GM12878 (cell line): Measurements from ENCODE around the gene CAPN14. TPM values are rescaled to one million over a fixed set of nuclear protein-coding genes. Genes with fewer than 3 reads are reported as not detected.

Source experiments
- ATAC-seq: fragments of 200-7000 bp; cut with Tn5 transposase; 3 replicates; pipeline ENCODE4 v1.9.1; 2020; ENCODE audit warnings: mild to moderate bottlenecking, moderate library complexity
- BruUV-seq: library from RNA; stranded (reverse); fragments of 400-500 nt; replicated peaks from 2 replicates; lab custom pipeline; 2021; lab: Mats Ljungman, UMichigan
- CTCF ChIA-PET: fragments of 300-600 bp; sonication (Branson Sonifier 250); formaldehyde crosslinking; extraction: SDS; loops from one replicate; lab custom pipeline; 2021; ENCODE audit warnings: inconsistent platforms; lab: Yijun Ruan, JAX
- POLR2A ChIA-PET: fragments of 350-600 bp; formaldehyde crosslinking; extraction: SDS; loops from one replicate; lab custom pipeline; 2021; ENCODE audit warnings: inconsistent platforms; lab: Charles Lee
- RAD21 ChIA-PET: fragments of 300-600 bp; sonication (Branson Sonifier 250); formaldehyde crosslinking; loops from one replicate; lab custom pipeline; 2023; ENCODE audit warnings: antibody characterized with exemption; ENCODE audit not compliant: unreplicated experiment; lab: Charles Lee
- SMC1A ChIA-PET: fragments of 300-600 bp; sonication (Branson Sonifier 250); formaldehyde crosslinking; loops from one replicate; lab custom pipeline; 2023; ENCODE audit not compliant: unreplicated experiment, uncharacterized antibody; lab: Charles Lee
- DNase-seq: peaks from one replicate; pipeline ENCODE4 v3.0.0-alpha.2; 2011; ENCODE audit warnings: low read depth, low spot score
- FAIRE-seq: peaks from 3 replicates; lab custom pipeline; 2011; peaks lifted over from hg19 to GRCh38; lab: Jason Lieb, UNC
- H2AFZ ChIP-seq: 2 replicates; pipeline ENCODE4 v1.6.0; 2011; ENCODE audit warnings: low read depth, low read length, control low read depth; ENCODE audit not compliant: control insufficient read depth
- H3K27ac ChIP-seq: 2 replicates; pipeline ENCODE4 v1.5.1; 2011; ENCODE audit warnings: control low read depth; ENCODE audit not compliant: control insufficient read depth, insufficient read depth
- H3K27me3 ChIP-seq, 2 experiments: replicated peaks in 1 of 2; 2 replicates each; pipeline versions ENCODE4 v1.6.0 to v1.6.1; 2011; ENCODE audit warnings: low read length in 1 of 2; ENCODE audit not compliant: control insufficient read depth in 2 of 2, insufficient read depth in 2 of 2
- H3K36me3 ChIP-seq, 2 experiments: 2 replicates each; pipeline ENCODE4 v1.5.1; 2011; ENCODE audit warnings: low read length in 1 of 2; ENCODE audit not compliant: control insufficient read depth in 2 of 2, insufficient read depth in 2 of 2
- H3K4me1 ChIP-seq: 2 replicates; pipeline ENCODE4 v1.6.1; 2011; ENCODE audit warnings: mild to moderate bottlenecking, low read length, moderate library complexity, mixed read lengths; ENCODE audit not compliant: control insufficient read depth, insufficient read depth
- H3K4me2 ChIP-seq: 2 replicates; pipeline ENCODE4 v1.6.0; 2011; ENCODE audit warnings: control low read depth; ENCODE audit not compliant: control insufficient read depth, insufficient read depth
- H3K4me3 ChIP-seq: fragments of 200-600 bp; sonication (generic); 2 replicates; pipeline ENCODE4 v1.5.1; 2016
- H3K79me2 ChIP-seq: 2 replicates; pipeline ENCODE4 v1.6.0; 2011; ENCODE audit warnings: low read length; ENCODE audit not compliant: control insufficient read depth, insufficient read depth
- H3K9ac ChIP-seq: 2 replicates; pipeline ENCODE4 v1.8.0; 2011; ENCODE audit warnings: low read length, control low read depth, mixed read lengths; ENCODE audit not compliant: control insufficient read depth, insufficient read depth
- H3K9me3 ChIP-seq: replicated peaks from 3 replicates; pipeline ENCODE4 v1.5.1; 2011; ENCODE audit warnings: mild to moderate bottlenecking, low read length; ENCODE audit not compliant: control insufficient read depth, insufficient read depth
- H4K20me1 ChIP-seq: 2 replicates; pipeline ENCODE4 v1.6.0; 2011; ENCODE audit not compliant: control insufficient read depth, insufficient read depth
- BCL3 ChIP-seq: IDR thresholded peaks from 2 replicates; pipeline ENCODE4 v1.6.1; 2011; ENCODE audit warnings: borderline replicate concordance, low read depth, mild to moderate bottlenecking, moderate library complexity, low read length; ENCODE audit not compliant: insufficient read depth, poor library complexity, severe bottlenecking
- CEBPB ChIP-seq, 2 experiments: fragments of 150-350 bp in 1 of 2; IDR thresholded peaks; 2 replicates each; pipeline ENCODE4 v1.6.1; 2012 to 2014; ENCODE audit warnings: low read depth in 2 of 2, low read length in 2 of 2, borderline replicate concordance in 1 of 2, inconsistent platforms in 1 of 2
- CHD2 ChIP-seq: IDR thresholded peaks from 2 replicates; pipeline ENCODE4 v1.6.1; 2011; ENCODE audit warnings: low read depth, low read length, improper control_type of control experiment, borderline replicate concordance
- EGR1 ChIP-seq, 2 experiments: IDR thresholded peaks; 1 replicate in 1 of 2; 2 replicates in 1 of 2; pipeline ENCODE4 v1.6.1; 2011 to 2012; ENCODE audit warnings: low read depth in 2 of 2, low read length in 2 of 2, borderline replicate concordance in 1 of 2, mild to moderate bottlenecking in 1 of 2, moderate library complexity in 1 of 2
- MAX ChIP-seq: IDR thresholded peaks from 2 replicates; pipeline ENCODE4 v1.6.1; 2012; ENCODE audit warnings: low read depth, low read length, improper control_type of control experiment
- NBN ChIP-seq: fragments of 450-650 bp; IDR thresholded peaks from 2 replicates; pipeline ENCODE4 v1.6.1; 2016
- PAX8 ChIP-seq: fragments of 450-650 bp; IDR thresholded peaks from 2 replicates; pipeline ENCODE4 v1.6.1; 2017; ENCODE audit warnings: mild to moderate bottlenecking, moderate library complexity
- RAD51 ChIP-seq: fragments of 450-650 bp; IDR thresholded peaks from 2 replicates; pipeline ENCODE4 v1.6.1; 2016; ENCODE audit warnings: moderate library complexity, mild to moderate bottlenecking, inconsistent platforms
- RELA ChIP-seq: fragments of 450-650 bp; IDR thresholded peaks from 2 replicates; pipeline ENCODE4 v1.8.0; 2014; ENCODE audit warnings: borderline replicate concordance; ENCODE audit not compliant: partially characterized antibody
- SRF ChIP-seq, 2 experiments: IDR thresholded peaks; 2 replicates each; pipeline ENCODE4 v1.6.1; 2011; ENCODE audit warnings: low read depth in 2 of 2, low read length in 2 of 2, mild to moderate bottlenecking in 1 of 2, moderate library complexity in 1 of 2
- STAT1 ChIP-seq: fragments of 450-650 bp; conservative IDR thresholded peaks from 2 replicates; pipeline ENCODE4 v1.6.1; 2014; ENCODE audit warnings: antibody characterized with exemption, mild to moderate bottlenecking
- ZBTB11 ChIP-seq: fragments of 450-650 bp; formaldehyde crosslinking; IDR thresholded peaks from 2 replicates; pipeline ENCODE4 v1.5.0; 2022; ENCODE audit warnings: mild to moderate bottlenecking, missing genetic modification characterization
- ZNF207 ChIP-seq: fragments of 450-650 bp; IDR thresholded peaks from 2 replicates; pipeline ENCODE4 v1.6.1; 2014; ENCODE audit warnings: antibody characterized with exemption, mild to moderate bottlenecking, borderline replicate concordance
- ZNF24 ChIP-seq: fragments of 450-650 bp; IDR thresholded peaks from 2 replicates; pipeline ENCODE4 v1.6.1; 2017; ENCODE audit warnings: antibody characterized with exemption, mild to moderate bottlenecking
- ZNF592 ChIP-seq: fragments of 450-650 bp; IDR thresholded peaks from 2 replicates; pipeline ENCODE4 v1.6.1; 2017; ENCODE audit warnings: mild to moderate bottlenecking, moderate library complexity
- WGBS: methylation state at CpG from one replicate; pipeline ENCODE4 v1.1.6; 2016; ENCODE audit warnings: low lambda C conversion rate; ENCODE audit not compliant: insufficient replicate concordance, insufficient coverage; ENCODE audit errors: missing lambda C conversion rate; 5-methylcytosine and 5-hydroxymethylcytosine counted together
- in situ Hi-C: fragments of 300-500 bp; cut with MboI; formaldehyde crosslinking; loops from 9 replicates; pipeline ENCODE4 v1.14.3; 2018; ENCODE audit warnings: mixed read lengths
- intact Hi-C: fragments of 100-400 bp; cut with micrococcal nuclease; formaldehyde crosslinking; loops from one replicate; pipeline ENCODE4 v1.14.2; 2022; ENCODE audit not compliant: unreplicated experiment
- polyA plus RNA-seq, 11 experiments: library from polyadenylated mRNA; depleted of rRNA in 4 of 11; unstranded in 6 of 11; stranded (reverse) in 5 of 11; fragments of >200 nt; fragmentation: Nextera tagmentation in 4 of 11; fragmentation: Illumina TruSeq in 1 of 11; extraction: Ambion mirVana in 4 of 11; extraction: Trizol in 1 of 11; gene quantifications; 1 replicate in 1 of 11; 2 replicates in 10 of 11; pipeline versions ENCODE4 v1.2.1 to v1.2.3, GENCODE V29; 2011 to 2016; ENCODE audit warnings: inconsistent platforms in 2 of 11, missing spikeins in 2 of 11, low read depth in 1 of 11
- total RNA-seq, 4 experiments: library from RNA; depleted of rRNA in 3 of 4; stranded (reverse); fragments of >200 nt in 3 of 4; fragmentation: Illumina TruSeq in 1 of 4; extraction: Trizol in 1 of 4; gene quantifications; 2 replicates each; pipeline versions ENCODE4 v1.2.1 to v1.2.3, GENCODE V29; 2013 to 2021

The CAPN14 gene
- total and polyA plus RNA-seq, 10 of the 15 experiments (the other 5 are each of a cell fraction or from before 2014, with no cell fraction given): 0.08 to 1.5 (median 1.1) TPM

GRCh38 chr2:31243053-31243452 lies 25.7 kb upstream of the CAPN14 start:
- H3K4me2 ChIP-seq: no peak overlapping the region
- ChIA-PET RAD21 (interaction anchor here (2.4 kb wide), 1 partner anchor 13 kb away, joined by 10 read pairs; no protein-coding TSS in a partner anchor), CTCF (interaction anchor here (1.1 kb wide), 1 partner anchor 15 kb away, joined by 3 read pairs; no protein-coding TSS in a partner anchor), POLR2A (interaction anchor here (1.1 kb wide), 1 partner anchor 11 kb away, joined by 3 read pairs; no protein-coding TSS in a partner anchor), SMC1A (interaction anchor here (0.8 to 2.3 kb wide), 3 partner anchors 12 to 88 kb away, joined by 3 to 9 read pairs (median 3); no protein-coding TSS in a partner anchor)
- intact Hi-C loops: no loop called here
- no peaks in the 10 kb centered on the region for H3K79me2 ChIP-seq
- H3K27ac ChIP-seq: no peak overlapping the region
- H3K27me3 ChIP-seq: no peaks in the 10 kb centered on the region
- in situ Hi-C loops: no loop called here
- ATAC-seq (no peak), DNase-seq (no peak), FAIRE-seq (no peak)
- no peaks in the 10 kb centered on the region for H4K20me1 ChIP-seq
- no peak overlapping the region for H3K4me3 ChIP-seq
- no peaks in the 10 kb centered on the region for H3K9me3 ChIP-seq
- WGBS: 78% methylated on average over 5 of the region's 5 CpGs
- no peak overlapping the region for H3K9ac ChIP-seq
- no peak overlapping the region for H2AFZ ChIP-seq
- BruUV-seq: no TSS peak
- peaks cover 8% of the 10 kb centered on the region for H3K4me1 ChIP-seq
- no peaks in the 10 kb centered on the region for H3K36me3 ChIP-seq
- TF ChIP-seq ZNF207 (no peak), CEBPB (IDR thresholded peaks at IDR 0.05; ENCODE audit: borderline replicate concordance in 1 of 2, low read depth in 2 of 2, low read length in 2 of 2) (no peak), RAD51 (no peak), PAX8 (no peak), BCL3 (no peak), SRF (IDR thresholded peaks at IDR 0.05; ENCODE audit: low read depth in 2 of 2, low read length in 2 of 2) (no peak), EGR1 (IDR thresholded peaks at IDR 0.05; ENCODE audit: borderline replicate concordance in 1 of 2, low read depth in 2 of 2, low read length in 2 of 2) (no peak), MAX (no peak), RELA (no peak), ZNF592 (no peak), CHD2 (no peak), ZNF24 (no peak), NBN (no peak), ZBTB11 (CRISPR knock-in tag) (no peak), STAT1 (no peak)
